Caco-2 (cell line): Measurements from ENCODE around the gene THADA. TPM values are rescaled to one million over a fixed set of nuclear protein-coding genes. Genes with fewer than 3 reads are reported as not detected.

Experiments
- Bru-seq: library from RNA; stranded (reverse); fragments of 400-500 nt; gene quantifications from one replicate; lab custom pipeline; 2021; lab: Mats Ljungman, UMichigan
- BruChase-seq, 2 experiments: library from RNA; stranded (reverse); fragments of 400-500 nt; gene quantifications; one replicate each; lab custom pipeline; 2021; lab: Mats Ljungman, UMichigan
- BruUV-seq: library from RNA; stranded (reverse); fragments of 400-500 nt; replicated peaks from 2 replicates; lab custom pipeline; 2021; lab: Mats Ljungman, UMichigan
- CTCF ChIA-PET: fragments of 300-600 bp; sonication (Branson Sonifier 250); formaldehyde crosslinking; loops from one replicate; lab custom pipeline; 2022; ENCODE audit warnings: antibody characterized with exemption; lab: Charles Lee
- POLR2A ChIA-PET: fragments of 300-600 bp; sonication (Branson Sonifier 250); formaldehyde crosslinking; loops from one replicate; lab custom pipeline; 2022; ENCODE audit warnings: antibody characterized with exemption; lab: Charles Lee
- DNase-seq, 2 experiments: peaks; one replicate each; pipeline versions ENCODE4 v3.0.0 to v3.0.0-alpha.2; 2020 to 2022
- H3K27me3 ChIP-seq: replicated peaks from 2 replicates; pipeline ENCODE4 v1.6.0; 2011; ENCODE audit warnings: low read length; ENCODE audit not compliant: control insufficient read depth, insufficient read depth
- H3K36me3 ChIP-seq: 2 replicates; pipeline ENCODE4 v1.5.1; 2011; ENCODE audit warnings: low read length; ENCODE audit not compliant: control insufficient read depth, insufficient read depth
- H3K4me1 ChIP-seq: fragments of 250-450 bp; sonication (Bioruptor Pico); 2 replicates; pipeline ENCODE4 v1.5.1; 2020; ENCODE audit warnings: mild to moderate bottlenecking
- H3K4me3 ChIP-seq: 2 replicates; pipeline ENCODE4 v1.5.1; 2011; ENCODE audit warnings: low read depth, mild to moderate bottlenecking, control low read depth, low read length
- H3K9me3 ChIP-seq: fragments of 250-450 bp; sonication (Bioruptor Pico); 2 replicates; pipeline ENCODE4 v1.5.1; 2020; ENCODE audit warnings: mild to moderate bottlenecking, moderate library complexity
- H3K27ac Mint-ChIP-seq: one replicate; pipeline ENCODE4 v1.8.0; 2022; ENCODE audit warnings: mixed read lengths; ENCODE audit not compliant: unreplicated experiment
- H3K27me3 Mint-ChIP-seq: one replicate; pipeline ENCODE4 v1.8.0; 2022; ENCODE audit warnings: mixed read lengths; ENCODE audit not compliant: insufficient read depth, unreplicated experiment
- H3K36me3 Mint-ChIP-seq: one replicate; pipeline ENCODE4 v1.8.0; 2022; ENCODE audit warnings: mild to moderate bottlenecking, mixed read lengths; ENCODE audit not compliant: insufficient read depth, unreplicated experiment
- H3K4me1 Mint-ChIP-seq: one replicate; pipeline ENCODE4 v1.8.0; 2022; ENCODE audit warnings: low read depth, mixed read lengths; ENCODE audit not compliant: unreplicated experiment
- H3K4me3 Mint-ChIP-seq: one replicate; pipeline ENCODE4 v1.8.0; 2022; ENCODE audit warnings: mild to moderate bottlenecking, moderate library complexity, mixed read lengths; ENCODE audit not compliant: unreplicated experiment
- H3K9me3 Mint-ChIP-seq: one replicate; pipeline ENCODE4 v1.8.0; 2022; ENCODE audit warnings: mixed read lengths; ENCODE audit not compliant: unreplicated experiment
- intact Hi-C: fragments of 100-400 bp; cut with micrococcal nuclease; formaldehyde crosslinking; loops from one replicate; pipeline ENCODE4 v1.10.0; 2022; ENCODE audit not compliant: unreplicated experiment
- long read RNA-seq: library from polyadenylated mRNA; stranded (forward); transcript quantifications from one replicate; pipeline ENCODE4 v2.0.0, GENCODE V29; 2022
- total RNA-seq: library from RNA; stranded (reverse); gene quantifications from 2 replicates; pipeline ENCODE4 v1.2.3, GENCODE V29; 2022
- TF ChIP-seq, protein P1 (sequence below), 2 experiments: fragments of 200-600 bp in 1 of 2; IDR thresholded peaks; 1 replicate in 1 of 2; 2 replicates in 1 of 2; pipeline versions ENCODE4 v1.5.1 to v1.8.0; 2011 to 2022; ENCODE audit warnings: antibody characterized with exemption in 1 of 2, control low read depth in 1 of 2, inconsistent platforms in 1 of 2, low read depth in 1 of 2, low read length in 1 of 2, mild to moderate bottlenecking in 1 of 2, moderate library complexity in 1 of 2; ENCODE audit not compliant: insufficient read depth in 1 of 2, severe bottlenecking in 1 of 2, unreplicated experiment in 1 of 2

The THADA gene, protein sequence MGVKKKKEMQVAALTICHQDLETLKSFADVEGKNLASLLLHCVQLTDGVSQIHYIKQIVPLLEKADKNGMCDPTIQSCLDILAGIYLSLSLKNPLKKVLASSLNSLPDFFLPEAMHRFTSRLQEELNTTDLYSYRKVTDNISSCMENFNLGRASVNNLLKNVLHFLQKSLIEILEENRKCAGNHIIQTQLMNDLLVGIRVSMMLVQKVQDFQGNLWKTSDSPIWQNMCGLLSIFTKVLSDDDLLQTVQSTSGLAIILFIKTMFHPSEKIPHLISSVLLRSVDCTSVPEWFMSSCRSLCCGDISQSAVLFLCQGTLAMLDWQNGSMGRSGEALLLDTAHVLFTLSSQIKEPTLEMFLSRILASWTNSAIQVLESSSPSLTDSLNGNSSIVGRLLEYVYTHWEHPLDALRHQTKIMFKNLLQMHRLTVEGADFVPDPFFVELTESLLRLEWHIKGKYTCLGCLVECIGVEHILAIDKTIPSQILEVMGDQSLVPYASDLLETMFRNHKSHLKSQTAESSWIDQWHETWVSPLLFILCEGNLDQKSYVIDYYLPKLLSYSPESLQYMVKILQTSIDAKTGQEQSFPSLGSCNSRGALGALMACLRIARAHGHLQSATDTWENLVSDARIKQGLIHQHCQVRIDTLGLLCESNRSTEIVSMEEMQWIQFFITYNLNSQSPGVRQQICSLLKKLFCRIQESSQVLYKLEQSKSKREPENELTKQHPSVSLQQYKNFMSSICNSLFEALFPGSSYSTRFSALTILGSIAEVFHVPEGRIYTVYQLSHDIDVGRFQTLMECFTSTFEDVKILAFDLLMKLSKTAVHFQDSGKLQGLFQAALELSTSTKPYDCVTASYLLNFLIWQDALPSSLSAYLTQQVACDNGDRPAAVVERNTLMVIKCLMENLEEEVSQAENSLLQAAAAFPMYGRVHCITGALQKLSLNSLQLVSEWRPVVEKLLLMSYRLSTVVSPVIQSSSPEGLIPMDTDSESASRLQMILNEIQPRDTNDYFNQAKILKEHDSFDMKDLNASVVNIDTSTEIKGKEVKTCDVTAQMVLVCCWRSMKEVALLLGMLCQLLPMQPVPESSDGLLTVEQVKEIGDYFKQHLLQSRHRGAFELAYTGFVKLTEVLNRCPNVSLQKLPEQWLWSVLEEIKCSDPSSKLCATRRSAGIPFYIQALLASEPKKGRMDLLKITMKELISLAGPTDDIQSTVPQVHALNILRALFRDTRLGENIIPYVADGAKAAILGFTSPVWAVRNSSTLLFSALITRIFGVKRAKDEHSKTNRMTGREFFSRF (N-terminal part only)
- total RNA-seq (33.8 and 35.3 TPM in 2 replicates), Bru-seq, nascent RNA (percentile 73 among the genes with signal in this experiment), BruChase-seq, experiment 1, labeled RNA remaining after a 2-hour chase (percentile 62 among the genes with signal in this experiment), BruChase-seq, experiment 2, labeled RNA remaining after a 6-hour chase (percentile 64 among the genes with signal in this experiment)
- long read RNA-seq, full-length matches to known transcripts = 2 of 45 reads
- long read RNA-seq, partial matches to known transcripts = 15 of 45 reads
- long read RNA-seq, other reads (novel, unspliced or antisense) = 28 of 45 reads

- peaks cover 6% of the 10 kb centered on the region; the same call in 1 of the 2 replicates for H3K4me1 ChIP-seq
- POLR2A ChIA-PET = interaction anchor here (0.5 to 1.8 kb wide), 16 partner anchors 9 to 1493 kb away, joined by 3 to 16 read pairs (median 4); partner anchors contain the start of gene DYNC2LI1
- H3K27ac Mint-ChIP-seq = peak within 1 kb of the TSS; percentile 97
- intact Hi-C loops = loop anchor here (1.0 kb wide), 1 partner anchor 13 kb away; no protein-coding TSS in a partner anchor
- H3K27me3 Mint-ChIP-seq = no peaks in the 10 kb centered on the region
- peak within 1 kb of the TSS; percentile 70 for H3K4me3 ChIP-seq
- TF ChIP-seq, protein P1, sequence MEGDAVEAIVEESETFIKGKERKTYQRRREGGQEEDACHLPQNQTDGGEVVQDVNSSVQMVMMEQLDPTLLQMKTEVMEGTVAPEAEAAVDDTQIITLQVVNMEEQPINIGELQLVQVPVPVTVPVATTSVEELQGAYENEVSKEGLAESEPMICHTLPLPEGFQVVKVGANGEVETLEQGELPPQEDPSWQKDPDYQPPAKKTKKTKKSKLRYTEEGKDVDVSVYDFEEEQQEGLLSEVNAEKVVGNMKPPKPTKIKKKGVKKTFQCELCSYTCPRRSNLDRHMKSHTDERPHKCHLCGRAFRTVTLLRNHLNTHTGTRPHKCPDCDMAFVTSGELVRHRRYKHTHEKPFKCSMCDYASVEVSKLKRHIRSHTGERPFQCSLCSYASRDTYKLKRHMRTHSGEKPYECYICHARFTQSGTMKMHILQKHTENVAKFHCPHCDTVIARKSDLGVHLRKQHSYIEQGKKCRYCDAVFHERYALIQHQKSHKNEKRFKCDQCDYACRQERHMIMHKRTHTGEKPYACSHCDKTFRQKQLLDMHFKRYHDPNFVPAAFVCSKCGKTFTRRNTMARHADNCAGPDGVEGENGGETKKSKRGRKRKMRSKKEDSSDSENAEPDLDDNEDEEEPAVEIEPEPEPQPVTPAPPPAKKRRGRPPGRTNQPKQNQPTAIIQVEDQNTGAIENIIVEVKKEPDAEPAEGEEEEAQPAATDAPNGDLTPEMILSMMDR (IDR thresholded peaks at IDR 0.05; ENCODE audit: insufficient read depth in 1 of 2, low read depth in 1 of 2, low read length in 1 of 2, severe bottlenecking in 1 of 2, unreplicated experiment in 1 of 2) = no peak
- no peaks in the 10 kb centered on the region; the same call in 1 of the 2 replicates for H3K36me3 ChIP-seq
- no TSS peak for BruUV-seq
- CTCF ChIA-PET = interaction anchor here (1.0 to 1.5 kb wide), 3 partner anchors 9 to 18 kb away, joined by 3 to 13 read pairs (median 6); no protein-coding TSS in a partner anchor
- peak within 1 kb of the TSS; percentile 95 for H3K4me3 Mint-ChIP-seq
- peak; percentile 99 to 100 for DNase-seq
- no peaks in the 10 kb centered on the region for H3K9me3 ChIP-seq
- no peaks in the 10 kb centered on the region for H3K27me3 ChIP-seq
- H3K36me3 Mint-ChIP-seq = peaks cover 31% of the 10 kb centered on the region
- H3K9me3 Mint-ChIP-seq = no peaks in the 10 kb centered on the region
- H3K4me1 Mint-ChIP-seq = peaks cover 37% of the 10 kb centered on the region
Observed at GRCh38 chr2:43595603-43596412, at the start of gene THADA. TSS of gene THADA (minus strand) at chr2:43596038. CDS start at chr2:43592392, 3,646 bp downstream.

- intact Hi-C loops = no loop called here
Observed at GRCh38 chr2:43643680-43644079, 47.8 kb upstream of the THADA start.

More at GRCh38 chr2:43643680-43644079, 47.8 kb upstream of the THADA start:
- Histone ChIP-seq H3K4me3 (no peak overlapping the region), H3K27me3 (no peaks in the 10 kb centered on the region), H3K9me3 (no peaks in the 10 kb centered on the region; the same call in 1 of the 2 replicates), H3K4me1 (peaks cover under 1% of the 10 kb centered on the region; the same call in 1 of the 2 replicates), H3K36me3 (no peaks in the 10 kb centered on the region)
- no peaks in the 10 kb centered on the region for H3K4me1 Mint-ChIP-seq
- POLR2A ChIA-PET = no interaction called here
- H3K4me3 Mint-ChIP-seq = no peak overlapping the region
- no peaks in the 10 kb centered on the region for H3K27me3 Mint-ChIP-seq
- TF ChIP-seq, protein P1 (IDR thresholded peaks at IDR 0.05; ENCODE audit: insufficient read depth in 1 of 2, low read depth in 1 of 2, low read length in 1 of 2, severe bottlenecking in 1 of 2, unreplicated experiment in 1 of 2) = no peak
- H3K27ac Mint-ChIP-seq = no peak overlapping the region
- no peak for DNase-seq
- no TSS peak for BruUV-seq
- H3K36me3 Mint-ChIP-seq = no peaks in the 10 kb centered on the region
- H3K9me3 Mint-ChIP-seq = no peaks in the 10 kb centered on the region
- CTCF ChIA-PET = no interaction called here
